Measurements from ENCODE around the gene COBL.

GRCh38 chr7:51306761-51307160 is 9.8 kb downstream of the COBL start:
- TF ChIP-seq CTCF (IDR thresholded peaks at IDR 0.05) (no peak), POLR2A (IDR thresholded peaks at IDR 0.05) (no peak)

Data from right lobe of liver (tissue), 4 donors.